ENCODE measurements around the gene CACNG1.

Gene CACNG1

GRCh38 chr17:67007266-67007665 is 37.1 kb upstream of the CACNG1 start:
- DNase-seq (ENCODE audit: low read depth): no peak
- no peak for TF ChIP-seq CTCF (conservative IDR thresholded peaks at IDR 0.05; ENCODE audit: low read depth, low read length)
- no peak overlapping the region for H3K4me3 ChIP-seq (ENCODE audit: low read length)

GRCh38 chr17:67008101-67008500 is 36.3 kb upstream of the CACNG1 start:
- TF ChIP-seq CTCF (conservative IDR thresholded peaks at IDR 0.05; ENCODE audit: low read depth, low read length): no peak
- DNase-seq (ENCODE audit: low read depth): no peak
- no peak overlapping the region for H3K4me3 ChIP-seq (ENCODE audit: low read length)

GRCh38 chr17:67011527-67012175 is 32.7 kb upstream of the CACNG1 start:
- TF ChIP-seq CTCF (conservative IDR thresholded peaks at IDR 0.05; ENCODE audit: low read depth, low read length): no peak
- H3K4me3 ChIP-seq (ENCODE audit: low read length): no peak overlapping the region
- DNase-seq (ENCODE audit: low read depth): no peak

GRCh38 chr17:67013891-67014290 is 30.5 kb upstream of the CACNG1 start:
- no peak overlapping the region for H3K4me3 ChIP-seq (ENCODE audit: low read length)
- no peak for DNase-seq (ENCODE audit: low read depth)
- TF ChIP-seq CTCF (conservative IDR thresholded peaks at IDR 0.05; ENCODE audit: low read depth, low read length): no peak

GRCh38 chr17:67015001-67015400 is 29.4 kb upstream of the CACNG1 start:
- no peak overlapping the region for H3K4me3 ChIP-seq (ENCODE audit: low read length)
- DNase-seq (ENCODE audit: low read depth): no peak
- TF ChIP-seq CTCF (conservative IDR thresholded peaks at IDR 0.05; ENCODE audit: low read depth, low read length): no peak

GRCh38 chr17:67016039-67016762 is 28.2 kb upstream of the CACNG1 start:
- no peak overlapping the region for H3K4me3 ChIP-seq (ENCODE audit: low read length)
- no peak for TF ChIP-seq CTCF (conservative IDR thresholded peaks at IDR 0.05; ENCODE audit: low read depth, low read length)
- DNase-seq (ENCODE audit: low read depth): no peak

DNA sequence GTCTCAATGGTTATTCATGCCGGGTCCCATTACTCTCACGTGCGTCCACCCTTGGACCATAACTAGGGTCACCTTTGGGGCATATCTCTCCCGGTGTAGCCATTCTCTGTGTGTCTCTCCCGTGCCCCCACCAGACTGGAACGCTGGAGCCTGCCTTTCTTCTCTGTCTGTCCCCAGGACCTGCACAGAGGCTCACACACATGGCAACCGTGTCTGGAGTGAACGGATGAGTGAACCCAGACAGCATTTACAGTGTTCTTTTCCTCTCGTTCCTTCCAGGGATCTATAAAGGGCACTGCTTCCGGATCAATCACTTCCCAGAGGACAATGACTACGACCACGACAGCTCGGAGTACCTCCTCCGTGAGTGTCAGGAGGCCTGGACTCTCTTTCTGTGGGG is 26.4 kb upstream of the CACNG1 start:
- no peak for TF ChIP-seq CTCF (conservative IDR thresholded peaks at IDR 0.05; ENCODE audit: low read depth, low read length)

More for the DNA sequence above, 26.4 kb upstream of the CACNG1 start:
- no peak overlapping the region for H3K4me3 ChIP-seq (ENCODE audit: low read length)
- no peak for DNase-seq (ENCODE audit: low read depth)

Data from retinal pigment epithelial cell (primary cell).